Keratinocyte (primary cell): ENCODE data around the gene PEX5L. TPM values are rescaled to one million over a fixed set of nuclear protein-coding genes. Genes with fewer than 3 reads are reported as not detected.

Source experiments
- DNase-seq: peaks from one replicate; pipeline ENCODE4 v3.0.0-alpha.2; 2011; ENCODE audit warnings: low read depth, missing footprints, low spot score
- FAIRE-seq: peaks from 2 replicates; lab custom pipeline; 2011; peaks lifted over from hg19 to GRCh38; lab: Jason Lieb, UNC
- H2AFZ ChIP-seq: 2 replicates; pipeline ENCODE4 v1.6.0; 2012; ENCODE audit warnings: low read length, control low read depth, inconsistent platforms; ENCODE audit not compliant: control insufficient read depth
- H3K27ac ChIP-seq: 2 replicates; pipeline ENCODE4 v1.5.1; 2011; ENCODE audit warnings: low read length; ENCODE audit not compliant: control insufficient read depth, insufficient read depth
- H3K27me3 ChIP-seq: 3 replicates; pipeline ENCODE4 v1.6.0; 2011; ENCODE audit warnings: low read length; ENCODE audit not compliant: control insufficient read depth, insufficient read depth; ENCODE audit errors: extremely low read depth
- H3K36me3 ChIP-seq, 2 experiments: 2 replicates in 1 of 2; 3 replicates in 1 of 2; pipeline ENCODE4 v1.5.1; 2011; ENCODE audit warnings: low read length in 2 of 2, mild to moderate bottlenecking in 1 of 2; ENCODE audit not compliant: control insufficient read depth in 2 of 2, insufficient read depth in 2 of 2; ENCODE audit errors: extremely low read depth in 1 of 2
- H3K4me1 ChIP-seq: 3 replicates; pipeline ENCODE4 v1.5.1; 2011; ENCODE audit warnings: low read length; ENCODE audit not compliant: control insufficient read depth, insufficient read depth; ENCODE audit errors: extremely low read depth
- H3K4me2 ChIP-seq: 3 replicates; pipeline ENCODE4 v1.6.0; 2011; ENCODE audit warnings: low read depth, low read length; ENCODE audit not compliant: control insufficient read depth, insufficient read depth; ENCODE audit errors: extremely low read depth
- H3K4me3 ChIP-seq, 3 experiments: fragments of 200-600 bp in 1 of 3; sonication (generic) in 1 of 3; 2 replicates in 2 of 3; 3 replicates in 1 of 3; pipeline ENCODE4 v1.5.1; 2011 to 2016; ENCODE audit warnings: low read length in 3 of 3, mild to moderate bottlenecking in 3 of 3, control low read depth in 2 of 3, inconsistent platforms in 1 of 3, low read depth in 1 of 3, mixed read lengths in 1 of 3, mixed run types in 1 of 3, moderate library complexity in 1 of 3; ENCODE audit not compliant: control insufficient read depth in 2 of 3, insufficient read depth in 2 of 3; ENCODE audit errors: extremely low read depth in 1 of 3
- H3K79me2 ChIP-seq: 2 replicates; pipeline ENCODE4 v1.6.0; 2012; ENCODE audit warnings: low read length; ENCODE audit not compliant: control insufficient read depth, insufficient read depth
- H3K9ac ChIP-seq: 3 replicates; pipeline ENCODE4 v1.6.0; 2011; ENCODE audit warnings: low read length; ENCODE audit not compliant: control insufficient read depth, insufficient read depth; ENCODE audit errors: extremely low read depth
- H3K9me1 ChIP-seq: 3 replicates; pipeline ENCODE4 v1.6.0; 2011; ENCODE audit warnings: low read length; ENCODE audit not compliant: control insufficient read depth, insufficient read depth; ENCODE audit errors: extremely low read depth
- H3K9me3 ChIP-seq: 2 replicates; pipeline ENCODE4 v1.5.1; 2012; ENCODE audit warnings: low read depth, low read length; ENCODE audit not compliant: control insufficient read depth
- H4K20me1 ChIP-seq: 3 replicates; pipeline ENCODE4 v1.6.0; 2011; ENCODE audit warnings: low read length; ENCODE audit not compliant: control insufficient read depth, insufficient read depth; ENCODE audit errors: extremely low read depth
- CTCF ChIP-seq, 3 experiments: IDR thresholded peaks in 1 of 3; conservative IDR thresholded peaks in 1 of 3; optimal IDR thresholded peaks in 1 of 3; 2 replicates in 2 of 3; 3 replicates in 1 of 3; pipeline versions ENCODE3 to v1.5.1; 2011; ENCODE audit warnings: low read length in 3 of 3, mild to moderate bottlenecking in 3 of 3, moderate library complexity in 2 of 3, control low read depth in 1 of 3, inconsistent platforms in 1 of 3; ENCODE audit not compliant: insufficient read depth in 2 of 3; ENCODE audit errors: extremely low read depth in 1 of 3
- EZH2 ChIP-seq: IDR thresholded peaks from one replicate; pipeline ENCODE4 v1.6.1; 2012; ENCODE audit warnings: inconsistent platforms, mild to moderate bottlenecking, low read length, moderate library complexity
- dilution Hi-C: fragments of 300-500 bp; cut with MboI; formaldehyde crosslinking; loops from one replicate; pipeline ENCODE4 v1.7.0; 2020; ENCODE audit warnings: low sequenced_read_pairs; ENCODE audit not compliant: extremely low pct_ligation_motif_present
- polyA plus RNA-seq, 5 experiments: library from polyadenylated mRNA; depleted of rRNA in 3 of 5; stranded (reverse) in 3 of 5; stranded (forward) in 1 of 5; unstranded in 1 of 5; fragments of >200 nt; gene quantifications; 1 replicate in 1 of 5; 2 replicates in 3 of 5; 3 replicates in 1 of 5; pipeline versions ENCODE4 v1.2.1 to v1.2.3, GENCODE V29; 2011 to 2012; ENCODE audit warnings: missing spikeins in 2 of 5, low read depth in 1 of 5, low replicate concordance in 1 of 5

PEX5L gene
- polyA plus RNA-seq, 1 donor (not counting 4 experiments of a cell fraction or from before 2014, with no cell fraction given), result 0.92 TPM

- Histone ChIP-seq H3K4me3 (no peak overlapping the region), H3K79me2 (no peaks in the 10 kb centered on the region), H2AFZ (no peak overlapping the region), H3K4me2 (no peak overlapping the region), H3K36me3 (no peaks in the 10 kb centered on the region), H4K20me1 (no peaks in the 10 kb centered on the region), H3K27me3 (no peaks in the 10 kb centered on the region), H3K27ac (no peak overlapping the region), H3K9me1 (no peaks in the 10 kb centered on the region), H3K4me1 (no peaks in the 10 kb centered on the region), H3K9me3 (no peaks in the 10 kb centered on the region), H3K9ac (no peak overlapping the region)
- no peak for DNase-seq
- FAIRE-seq, result no peak
- no peak for TF ChIP-seq EZH2
- no peak for TF ChIP-seq CTCF (optimal IDR thresholded peaks at IDR 0.05 in 1 of 3, IDR thresholded peaks at IDR 0.05 in 1 of 3, conservative IDR thresholded peaks at IDR 0.05 in 1 of 3; ENCODE audit: extremely low read depth in 1 of 3, insufficient read depth in 2 of 3, low read length in 3 of 3)
- dilution Hi-C loops, result no loop called here
Measured at GRCh38 chr3:179822296-179822695, 214.4 kb downstream of the PEX5L start.

- FAIRE-seq (no peak), DNase-seq (no peak)
- Histone ChIP-seq H4K20me1 (no peaks in the 10 kb centered on the region), H2AFZ (no peak overlapping the region), H3K4me3 (no peak overlapping the region), H3K27ac (no peak overlapping the region), H3K9ac (no peak overlapping the region), H3K9me1 (no peaks in the 10 kb centered on the region), H3K4me1 (no peaks in the 10 kb centered on the region), H3K79me2 (no peaks in the 10 kb centered on the region), H3K36me3 (no peaks in the 10 kb centered on the region), H3K27me3 (no peaks in the 10 kb centered on the region), H3K9me3 (no peaks in the 10 kb centered on the region), H3K4me2 (no peak overlapping the region)
- TF ChIP-seq EZH2, result no peak
- TF ChIP-seq CTCF (optimal IDR thresholded peaks at IDR 0.05 in 1 of 3, IDR thresholded peaks at IDR 0.05 in 1 of 3, conservative IDR thresholded peaks at IDR 0.05 in 1 of 3; ENCODE audit: extremely low read depth in 1 of 3, insufficient read depth in 2 of 3, low read length in 3 of 3), result no peak
- dilution Hi-C loops, result no loop called here
Measured at GRCh38 chr3:179819379-179819778, 217.4 kb downstream of the PEX5L start.
